Ovary (tissue), 9 donors: ENCODE results near the gene ELOVL2. TPM values are rescaled to one million over a fixed set of nuclear protein-coding genes. Genes with fewer than 3 reads are reported as not detected.
"Not testable (repeated sequence)": the region's sequence is repeated elsewhere in the genome, so short reads cannot be mapped to it uniquely, and the experiment has no call there.

Experiments used
- DNase-seq, 5 donors: peaks; one replicate each; pipeline ENCODE4 v3.0.0-alpha.2; 2019 to 2020
- H3K27ac ChIP-seq, 2 donors: fragments of 200-600 bp; one replicate each; pipeline versions ENCODE4 v1.5.1 to v1.8.0; 2019 to 2022
- H3K27me3 ChIP-seq: fragments of 200-600 bp; one replicate; pipeline ENCODE4 v1.8.0; 2022
- H3K36me3 ChIP-seq: fragments of 200-600 bp; sonication (generic); one replicate; pipeline ENCODE4 v1.5.1; 2019
- H3K4me1 ChIP-seq: one replicate; pipeline ENCODE4 v1.8.1; 2013; ENCODE audit warnings: mild to moderate bottlenecking, moderate library complexity; ENCODE audit not compliant: insufficient read depth
- H3K4me3 ChIP-seq: fragments of 200-600 bp; sonication (generic); one replicate; pipeline ENCODE4 v1.5.1; 2017
- H3K9me3 ChIP-seq, 2 donors: fragments of 200-600 bp in 1 of 2; sonication (generic) in 1 of 2; one replicate each; pipeline versions ENCODE4 v1.5.1 to v1.8.1; 2013 to 2019; ENCODE audit warnings: mild to moderate bottlenecking in 1 of 2, moderate library complexity in 1 of 2
- EP300 ChIP-seq: sonication (generic); formaldehyde crosslinking; IDR thresholded peaks from one replicate; pipeline ENCODE4 v1.6.1; 2017; ENCODE audit warnings: antibody characterized with exemption
- POLR2A ChIP-seq: fragments of 450-650 bp; IDR thresholded peaks from one replicate; pipeline ENCODE4 v1.6.1; 2017; ENCODE audit warnings: antibody characterized with exemption, mild to moderate bottlenecking, moderate library complexity
- WGBS, 3 donors: extraction: QIAGEN DNeasy Blood & Tissue Kit in 1 of 3; methylation state at CpG; one replicate each; pipeline versions ENCODE4 v1.1.5 to v1.1.7; 2013 to 2017; 5-methylcytosine and 5-hydroxymethylcytosine counted together
- intact Hi-C, 4 donors: fragments of 100-400 bp; cut with DNase I; formaldehyde crosslinking; loops; one replicate each; pipeline versions ENCODE4 v1.11.0 to v1.15.1; 2022 to 2023
- polyA plus RNA-seq, 2 donors: library from polyadenylated mRNA; stranded (reverse); fragments of 200-250 nt in 1 of 2; fragments of 350-450 nt in 1 of 2; fragmentation: Illumina TruSeq in 1 of 2; extraction: RNeasy Lipid Tissue Mini Kit (QIAGEN cat#74804) in 1 of 2; gene quantifications; one replicate each; pipeline ENCODE4 v1.2.3, GENCODE V29; 2013 to 2014
- total RNA-seq, 7 donors: library from RNA; depleted of rRNA in 2 of 7; stranded (reverse); fragments of >200 nt in 2 of 7; fragmentation: NEBNext Ultra II Directional in 3 of 7; extraction: Animal tissue kit (Norgen Biotek cat#: 25700) in 3 of 7; gene quantifications; one replicate each; pipeline versions ENCODE4 v1.1.0 to v1.2.4, GENCODE V29; 2016 to 2023
- TF ChIP-seq, protein P1 (sequence below), 3 donors: fragments of 450-650 bp in 2 of 3; fragments of 200-600 bp in 1 of 3; IDR thresholded peaks; one replicate each; pipeline versions ENCODE4 v1.5.1 to v1.8.0; 2016 to 2022; ENCODE audit warnings: antibody characterized with exemption in 3 of 3, mild to moderate bottlenecking in 1 of 3
- donor health status: DM: no; HTN: no; CAD: no; lungs with moderate emphysema.
- donor health status: DM: no; HTN: no; CAD: no.
- donor health status: Bipolar disorder and iron deficiency.
- donor health status: DM: yes; HTN: yes; CAD: no.
- donor health status: DM: no; HTN: no; CAD: no.
- donor health status: DM: yes; HTN: yes; CAD: no.

The ELOVL2 gene
- total and polyA plus RNA-seq, 9 donors = 0.11 to 1.4 (median 0.28) TPM; not detected in 1

DNA sequence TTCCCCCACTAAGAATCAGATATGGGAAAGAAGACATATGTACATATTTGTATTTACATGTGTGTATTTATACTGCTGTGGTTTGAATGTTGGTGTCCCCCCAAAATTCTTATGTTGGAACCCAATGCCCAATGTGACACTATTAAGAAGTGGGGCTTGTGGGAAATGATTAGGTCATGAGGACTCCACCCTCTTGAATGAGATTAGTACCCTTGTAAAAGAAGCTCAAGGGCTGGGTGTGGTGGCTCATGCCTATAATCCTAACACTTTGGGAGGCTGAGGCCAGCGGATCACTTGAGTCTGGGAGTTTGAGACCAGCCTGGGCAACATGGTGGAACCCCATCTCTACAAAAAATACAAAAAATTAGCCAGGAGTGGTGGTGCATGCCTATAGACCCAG lies 45.6 kb upstream of the ELOVL2 start:
- 91 to 100% (median 96%) methylated on average over 1 of the region's 1 CpG for WGBS, 3 donors
- TF ChIP-seq, protein P1, sequence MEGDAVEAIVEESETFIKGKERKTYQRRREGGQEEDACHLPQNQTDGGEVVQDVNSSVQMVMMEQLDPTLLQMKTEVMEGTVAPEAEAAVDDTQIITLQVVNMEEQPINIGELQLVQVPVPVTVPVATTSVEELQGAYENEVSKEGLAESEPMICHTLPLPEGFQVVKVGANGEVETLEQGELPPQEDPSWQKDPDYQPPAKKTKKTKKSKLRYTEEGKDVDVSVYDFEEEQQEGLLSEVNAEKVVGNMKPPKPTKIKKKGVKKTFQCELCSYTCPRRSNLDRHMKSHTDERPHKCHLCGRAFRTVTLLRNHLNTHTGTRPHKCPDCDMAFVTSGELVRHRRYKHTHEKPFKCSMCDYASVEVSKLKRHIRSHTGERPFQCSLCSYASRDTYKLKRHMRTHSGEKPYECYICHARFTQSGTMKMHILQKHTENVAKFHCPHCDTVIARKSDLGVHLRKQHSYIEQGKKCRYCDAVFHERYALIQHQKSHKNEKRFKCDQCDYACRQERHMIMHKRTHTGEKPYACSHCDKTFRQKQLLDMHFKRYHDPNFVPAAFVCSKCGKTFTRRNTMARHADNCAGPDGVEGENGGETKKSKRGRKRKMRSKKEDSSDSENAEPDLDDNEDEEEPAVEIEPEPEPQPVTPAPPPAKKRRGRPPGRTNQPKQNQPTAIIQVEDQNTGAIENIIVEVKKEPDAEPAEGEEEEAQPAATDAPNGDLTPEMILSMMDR (IDR thresholded peaks at IDR 0.05) = no peak
- no peak for TF ChIP-seq EP300
- TF ChIP-seq POLR2A = no peak

DNA sequence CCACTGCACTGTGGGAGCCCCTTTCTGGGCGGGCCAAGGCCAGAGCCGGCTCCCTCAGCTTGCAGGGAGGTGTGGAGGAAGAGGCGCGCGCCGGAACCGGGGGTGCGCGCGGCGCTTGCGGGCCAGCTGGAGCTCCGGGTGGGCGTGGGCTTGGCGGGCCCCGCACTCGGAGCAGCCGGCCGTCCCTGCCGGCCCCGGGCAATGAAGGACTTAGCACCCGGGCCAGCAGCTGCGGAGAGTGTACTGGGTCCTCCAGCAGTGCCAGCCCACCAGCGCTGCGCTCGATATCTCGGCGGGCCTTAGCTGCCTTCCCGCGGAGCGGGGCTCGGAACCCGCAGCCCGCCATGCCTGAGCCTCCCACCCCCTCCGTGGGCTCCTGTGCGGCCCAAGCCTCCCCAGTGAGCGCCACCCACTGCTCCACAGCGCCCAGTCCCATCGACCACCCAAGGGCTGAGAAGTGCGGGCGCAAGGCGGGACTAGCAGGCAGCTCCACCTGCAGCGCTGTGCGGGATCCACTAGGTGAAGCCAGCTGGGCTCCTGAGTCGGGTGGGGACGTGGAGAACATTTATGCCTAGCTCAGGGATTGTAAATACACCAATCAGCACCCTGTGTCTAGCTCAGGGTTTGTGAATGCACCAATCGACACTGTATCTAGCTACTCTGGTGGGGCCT lies 43.2 kb upstream of the ELOVL2 start:
- intact Hi-C loops, H3K9me3 ChIP-seq, H3K36me3 ChIP-seq, H3K27ac ChIP-seq, H3K27me3 ChIP-seq, H3K4me1 ChIP-seq, DNase-seq, H3K4me3 ChIP-seq: not testable (repeated sequence)
- WGBS, 3 donors = 78 to 90% (median 83%) methylated on average over 46 to 47 of the region's 47 CpGs

More for the DNA sequence above, 45.6 kb upstream of the ELOVL2 start:
- DNase-seq = no peak
- no peak overlapping the region for H3K4me3 ChIP-seq
- no peaks in the 10 kb centered on the region for H3K9me3 ChIP-seq
- no peaks in the 10 kb centered on the region for H3K36me3 ChIP-seq
- no peak overlapping the region for H3K27ac ChIP-seq
- no peaks in the 10 kb centered on the region for H3K4me1 ChIP-seq
- no peaks in the 10 kb centered on the region for H3K27me3 ChIP-seq
- intact Hi-C loops = no loop called here

- Histone ChIP-seq H3K27ac (no peak overlapping the region), H3K27me3 (no peaks in the 10 kb centered on the region), H3K4me1 (no peaks in the 10 kb centered on the region), H3K4me3 (no peak overlapping the region), H3K9me3 (no peaks in the 10 kb centered on the region), H3K36me3 (no peaks in the 10 kb centered on the region)
- TF ChIP-seq, protein P1 (IDR thresholded peaks at IDR 0.05) = no peak
- TF ChIP-seq EP300 (no peak), POLR2A (no peak)
- WGBS, 3 donors = 36 to 39% (median 39%) methylated on average over 3 of the region's 3 CpGs
- intact Hi-C loops = no loop called here
- no peak for DNase-seq
Measured at GRCh38 chr6:11085758-11086435, 41.8 kb upstream of the ELOVL2 start.

GRCh38 chr6:11083956-11084355 lies 39.9 kb upstream of the ELOVL2 start:
- Histone ChIP-seq H3K27me3 (no peaks in the 10 kb centered on the region), H3K4me1 (no peaks in the 10 kb centered on the region), H3K27ac (no peak overlapping the region), H3K9me3 (no peaks in the 10 kb centered on the region), H3K4me3 (no peak overlapping the region), H3K36me3 (no peaks in the 10 kb centered on the region)
- intact Hi-C loops = no loop called here
- WGBS, 3 donors = 89 to 92% (median 92%) methylated on average over 5 of the region's 5 CpGs
- no peak for DNase-seq
- no peak for TF ChIP-seq EP300
- TF ChIP-seq POLR2A = no peak
- TF ChIP-seq, protein P1 (IDR thresholded peaks at IDR 0.05) = no peak

- Histone ChIP-seq H3K27ac (no peak overlapping the region), H3K4me1 (no peaks in the 10 kb centered on the region), H3K27me3 (no peaks in the 10 kb centered on the region), H3K4me3 (no peak overlapping the region), H3K9me3 (no peaks in the 10 kb centered on the region), H3K36me3 (no peaks in the 10 kb centered on the region)
- WGBS, 3 donors = 73 to 78% (median 77%) methylated on average over 4 of the region's 4 CpGs
- DNase-seq = no peak
- intact Hi-C loops = no loop called here
- TF ChIP-seq EP300 (no peak), POLR2A (no peak)
- TF ChIP-seq, protein P1 (IDR thresholded peaks at IDR 0.05) = no peak
Measured at GRCh38 chr6:11083491-11083890, 39.4 kb upstream of the ELOVL2 start.
